GM19467 (cell line): ENCODE data around the gene EPB41L1.

Source experiments
- ATAC-seq: cut with Tn5 transposase; IDR thresholded peaks from one replicate; pipeline ENCODE4 v1.9.1; 2021; ENCODE audit warnings: mild to moderate bottlenecking, moderate library complexity; ENCODE audit not compliant: unreplicated experiment

The EPB41L1 gene

GRCh38 chr20:36153736-36154699 lies 522 bp upstream of the EPB41L1 start:
- ATAC-seq: no peak

- ATAC-seq: no peak
These were observed 1.1 kb downstream of the EPB41L1 start for GRCh38 chr20:36155629-36155971.

- ATAC-seq: no peak
These were observed 1.5 kb downstream of the EPB41L1 start for GRCh38 chr20:36155991-36156390.

GRCh38 chr20:36157610-36158009 lies 3.1 kb downstream of the EPB41L1 start:
- ATAC-seq: no peak

GRCh38 chr20:36158160-36158741 lies 3.7 kb downstream of the EPB41L1 start:
- ATAC-seq: no peak

- ATAC-seq: no peak
These were observed 5.3 kb downstream of the EPB41L1 start for GRCh38 chr20:36159833-36160232.

- no peak for ATAC-seq
These were observed 7.9 kb downstream of the EPB41L1 start for GRCh38 chr20:36162272-36162966.

GRCh38 chr20:36167902-36168503 lies 13.5 kb downstream of the EPB41L1 start:
- no peak for ATAC-seq

- no peak for ATAC-seq
These were observed 16.1 kb downstream of the EPB41L1 start for GRCh38 chr20:36170542-36171215.

- ATAC-seq: no peak
These were observed 19.0 kb downstream of the EPB41L1 start for GRCh38 chr20:36173451-36173933.

- ATAC-seq: no peak
These were observed 20.5 kb downstream of the EPB41L1 start for GRCh38 chr20:36175016-36175415.

GRCh38 chr20:36175475-36175995 lies 21.0 kb downstream of the EPB41L1 start:
- no peak for ATAC-seq

- ATAC-seq: no peak
These were observed 23.2 kb downstream of the EPB41L1 start for GRCh38 chr20:36177716-36178115.

GRCh38 chr20:36179170-36179945 lies 24.8 kb downstream of the EPB41L1 start:
- ATAC-seq: no peak

GRCh38 chr20:36180323-36180722 lies 25.8 kb downstream of the EPB41L1 start:
- ATAC-seq: no peak

GRCh38 chr20:36181934-36182603 lies 27.5 kb downstream of the EPB41L1 start:
- no peak for ATAC-seq

GRCh38 chr20:36182604-36183154 lies 28.1 kb downstream of the EPB41L1 start:
- no peak for ATAC-seq

- ATAC-seq: no peak
These were observed 28.8 kb downstream of the EPB41L1 start for GRCh38 chr20:36183155-36183944.
